Measurements from ENCODE around the gene KCNMA1. TPM values are rescaled to one million over a fixed set of nuclear protein-coding genes. Genes with fewer than 3 reads are reported as not detected.

Gene KCNMA1
- total RNA-seq, 1 donor from 2014 or later: 2.5 TPM

DNA sequence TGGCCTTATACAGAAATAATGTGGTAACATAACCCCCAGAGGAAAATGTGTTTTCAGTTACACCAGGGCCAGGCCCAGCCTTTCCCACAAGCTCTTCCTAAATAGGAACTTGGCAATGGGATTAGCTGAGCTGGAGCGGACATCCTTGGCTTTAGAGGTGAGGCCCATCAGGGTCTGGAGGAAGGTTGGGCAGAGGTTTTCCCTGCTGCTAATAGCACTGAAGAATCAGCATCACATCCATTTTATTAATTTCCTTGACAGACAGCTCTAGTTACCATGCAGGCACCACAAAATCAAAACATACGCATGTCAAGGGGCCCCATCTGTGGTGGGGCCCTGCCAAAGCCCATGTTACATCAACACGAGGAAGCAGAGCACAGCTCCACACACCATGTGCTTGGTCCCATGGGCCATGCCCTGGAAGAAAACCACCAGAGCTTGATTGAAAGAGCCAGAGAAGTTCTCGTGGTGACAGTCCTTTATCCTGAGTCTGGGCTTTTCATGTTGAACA is 566.6 kb downstream of the KCNMA1 start:
- DNase-seq: peak; percentile 83
- intact Hi-C loops (cut with micrococcal nuclease): no loop called here
- ATAC-seq: peak; percentile 88

DNA sequence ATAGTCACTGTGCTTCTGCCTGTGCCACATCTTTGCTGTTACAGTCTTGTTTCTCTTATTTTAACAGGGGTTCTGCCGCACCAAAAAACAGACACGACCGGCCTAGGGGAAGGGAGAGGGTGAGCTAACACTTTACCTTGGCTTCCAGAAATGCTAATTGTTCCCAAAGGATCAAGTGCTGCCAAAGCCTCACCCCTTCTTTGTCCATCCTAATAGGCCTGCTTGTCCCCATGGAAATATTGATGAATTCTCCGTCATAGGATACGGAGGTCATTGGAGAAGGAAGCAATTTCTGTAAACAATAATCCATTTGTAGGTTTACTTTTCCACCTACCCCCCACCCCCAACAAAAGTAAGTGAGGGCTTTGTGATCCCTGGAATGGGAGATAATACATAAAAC is 567.3 kb downstream of the KCNMA1 start:
- DNase-seq: no peak
- intact Hi-C loops (cut with micrococcal nuclease): no loop called here
- ATAC-seq: peak; percentile 27

DNA sequence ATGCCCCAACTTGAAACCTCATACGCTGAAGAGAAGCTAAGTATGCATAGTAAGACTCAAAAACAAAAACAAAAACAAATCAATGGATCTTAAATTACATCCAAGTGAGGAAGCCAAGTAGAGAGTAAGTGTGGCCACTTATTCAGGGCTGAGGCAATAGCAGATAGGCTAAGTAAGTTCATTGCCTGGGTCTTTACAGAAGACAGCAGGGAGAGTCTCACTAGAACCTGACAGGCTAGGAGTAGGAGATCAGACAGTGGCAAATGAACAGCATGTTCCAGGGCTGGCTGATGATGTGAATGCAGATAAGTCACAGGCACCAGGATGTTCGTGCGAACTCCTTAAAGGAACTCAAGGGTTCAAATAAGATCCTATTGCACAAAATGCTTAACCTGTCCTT is 568.6 kb downstream of the KCNMA1 start:
- intact Hi-C loops (cut with micrococcal nuclease): no loop called here
- DNase-seq (no peak), ATAC-seq (no peak)

DNA sequence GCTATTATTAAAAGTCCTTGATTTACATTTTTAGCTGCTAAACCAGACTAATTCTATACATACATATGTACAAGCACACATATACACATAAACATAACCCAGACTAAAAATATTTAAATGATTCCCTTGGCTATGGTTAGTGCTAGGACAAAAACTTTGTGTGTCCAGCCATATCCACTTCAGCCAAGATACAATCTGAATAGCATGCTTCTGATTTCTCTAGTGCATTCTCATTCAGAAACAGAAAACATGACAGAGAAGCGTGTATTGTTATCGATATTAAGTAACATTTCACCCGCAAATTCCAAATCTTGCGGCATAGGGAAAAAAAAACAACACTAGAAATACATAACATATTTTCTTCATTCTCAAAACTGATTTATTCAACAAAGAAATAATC is 569.3 kb downstream of the KCNMA1 start:
- no peak for ATAC-seq

DNA sequence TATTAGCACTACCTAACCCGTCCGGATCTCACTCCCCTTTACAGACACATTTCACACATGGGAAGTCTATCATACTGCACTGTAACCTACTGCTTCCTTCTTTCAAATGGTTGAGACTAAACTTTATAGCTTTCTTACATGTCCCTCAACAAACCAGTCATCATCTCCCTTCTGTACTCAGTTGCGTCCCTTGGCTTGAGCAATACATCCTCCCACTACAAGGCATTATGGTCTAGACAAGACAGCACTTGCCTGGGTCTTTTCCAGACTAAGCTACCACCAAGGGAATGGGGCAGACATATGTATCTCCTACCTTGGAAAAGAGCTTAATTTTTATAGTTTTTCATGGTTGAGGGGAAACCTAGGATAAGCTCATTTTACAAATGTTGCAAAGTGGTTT is 575.2 kb downstream of the KCNMA1 start:
- intact Hi-C loops (cut with micrococcal nuclease): no loop called here

More for the DNA sequence above, 569.3 kb downstream of the KCNMA1 start:
- intact Hi-C loops (cut with micrococcal nuclease): no loop called here
- no peak for DNase-seq

DNA sequence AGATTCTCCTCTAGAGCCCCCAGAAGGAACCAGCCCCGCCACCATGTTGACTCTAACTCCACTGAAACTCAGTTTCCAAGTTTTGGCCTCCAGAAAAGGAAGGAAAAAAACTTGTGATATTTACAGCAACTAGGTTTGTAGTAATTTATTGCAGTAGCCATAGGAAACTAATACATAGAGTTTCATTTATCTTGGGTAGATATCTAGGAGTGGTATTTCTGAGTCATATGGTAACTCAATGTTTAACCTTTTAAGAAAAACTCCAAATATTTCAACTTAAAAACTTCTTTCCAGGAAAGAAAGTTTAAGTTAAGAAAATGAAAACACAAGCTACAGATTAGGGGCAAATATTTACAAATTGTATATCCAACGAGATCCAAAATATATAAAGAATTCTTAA is 576.7 kb downstream of the KCNMA1 start:
- no peak for ATAC-seq
- intact Hi-C loops (cut with micrococcal nuclease): no loop called here
- no peak for DNase-seq

More for the DNA sequence above, 575.2 kb downstream of the KCNMA1 start:
- DNase-seq: no peak
- ATAC-seq: no peak

DNA sequence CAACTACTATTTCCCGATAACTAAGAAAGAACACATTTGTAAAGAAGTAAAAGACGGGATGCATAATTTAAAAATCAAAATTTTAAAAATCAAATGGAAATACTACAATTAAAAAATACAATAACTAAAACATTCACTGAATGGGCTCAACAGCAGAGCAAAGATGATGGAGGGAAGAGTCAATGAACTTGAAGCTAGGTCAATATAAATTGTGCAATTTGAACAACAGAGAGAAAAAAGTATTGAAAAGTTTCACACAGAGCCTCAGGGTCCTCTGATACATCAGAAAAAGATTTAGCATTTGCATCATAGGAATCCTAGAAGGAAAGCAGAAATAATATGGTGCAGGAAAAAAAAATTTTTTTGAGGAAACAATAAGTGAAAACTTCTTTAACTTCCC is 581.0 kb downstream of the KCNMA1 start:
- intact Hi-C loops (cut with micrococcal nuclease): no loop called here
- no peak for DNase-seq
- ATAC-seq: no peak

DNA sequence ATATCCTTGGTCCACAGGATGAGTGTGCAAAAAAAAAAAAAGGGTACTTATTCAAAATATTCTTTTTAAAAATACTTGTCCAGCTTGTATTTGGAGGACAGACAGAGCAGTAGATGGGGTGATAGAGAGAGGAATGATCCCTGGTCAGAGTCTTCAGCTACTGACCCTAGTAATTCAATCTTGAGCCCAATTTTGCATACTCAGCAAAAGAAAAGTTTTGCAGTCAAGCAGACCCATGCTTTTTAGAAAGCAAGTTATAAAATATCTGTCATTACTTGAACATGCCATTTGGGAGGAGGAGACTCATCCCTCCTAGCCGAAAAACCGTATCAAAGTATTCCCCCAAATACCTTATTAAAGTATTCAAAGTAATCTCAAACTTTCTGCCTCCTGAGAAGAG is 585.0 kb downstream of the KCNMA1 start:
- ATAC-seq (no peak), DNase-seq (no peak)
- intact Hi-C loops (cut with micrococcal nuclease): no loop called here

DNA sequence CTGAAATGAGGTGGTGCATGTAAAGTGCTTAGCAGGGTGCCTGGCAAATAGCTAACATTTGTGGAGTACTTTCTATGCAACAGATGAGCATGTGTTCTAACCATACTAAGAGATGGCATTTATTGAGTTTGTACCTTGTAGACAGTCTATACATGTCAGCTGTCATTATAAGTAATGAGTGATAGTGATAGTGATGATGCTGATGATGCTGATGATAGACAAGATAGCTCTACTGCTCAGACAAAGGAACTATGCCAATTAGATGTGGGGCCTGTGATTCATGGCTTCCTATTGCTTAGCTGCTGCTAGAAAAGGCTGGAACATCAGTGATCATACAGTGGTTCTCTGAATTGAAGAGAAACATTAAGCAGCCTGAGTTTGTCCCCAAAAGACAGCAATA is 585.8 kb downstream of the KCNMA1 start:
- no peak for DNase-seq
- ATAC-seq: no peak
- intact Hi-C loops (cut with micrococcal nuclease): no loop called here

DNA sequence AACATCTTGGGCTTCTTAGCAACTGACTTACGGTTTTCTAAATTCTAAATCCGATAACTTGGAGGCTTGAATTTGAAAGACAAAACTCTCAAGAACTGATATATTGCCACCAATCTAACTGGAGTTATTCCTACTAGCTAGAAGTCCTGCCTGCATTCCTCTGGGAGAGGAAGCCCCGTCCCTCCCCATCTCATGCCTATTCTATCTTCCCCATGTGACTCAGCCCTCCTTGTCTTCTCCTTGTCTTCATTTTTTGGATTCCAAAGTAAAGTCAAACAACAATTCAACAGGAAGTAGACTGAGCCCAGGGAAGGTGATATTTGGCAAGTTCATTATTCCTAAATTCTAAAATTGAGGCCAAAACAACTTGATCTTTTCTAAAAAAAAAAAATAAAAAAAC is 587.7 kb downstream of the KCNMA1 start:
- intact Hi-C loops (cut with micrococcal nuclease): no loop called here
- no peak for DNase-seq
- ATAC-seq: no peak

DNA sequence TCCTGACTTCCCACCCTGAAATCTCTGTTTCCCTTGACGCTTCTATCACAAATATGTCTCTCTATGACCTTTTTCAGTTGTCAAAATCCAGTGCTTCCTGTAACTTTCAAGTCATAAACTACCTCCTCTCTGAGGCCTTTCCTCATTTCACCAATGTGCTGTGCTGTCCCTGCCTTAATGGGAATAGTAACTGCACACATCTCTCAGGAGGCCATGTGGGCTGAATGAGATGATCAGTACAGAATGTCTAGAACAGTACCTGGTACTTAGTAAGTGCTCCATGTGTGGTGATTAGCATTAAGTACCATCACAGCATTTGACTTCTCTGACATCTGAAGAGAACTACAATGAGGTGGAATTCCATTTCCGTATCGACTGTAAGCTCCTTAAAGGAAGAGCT is 588.5 kb downstream of the KCNMA1 start:
- intact Hi-C loops (cut with micrococcal nuclease): no loop called here
- no peak for DNase-seq
- no peak for ATAC-seq

DNA sequence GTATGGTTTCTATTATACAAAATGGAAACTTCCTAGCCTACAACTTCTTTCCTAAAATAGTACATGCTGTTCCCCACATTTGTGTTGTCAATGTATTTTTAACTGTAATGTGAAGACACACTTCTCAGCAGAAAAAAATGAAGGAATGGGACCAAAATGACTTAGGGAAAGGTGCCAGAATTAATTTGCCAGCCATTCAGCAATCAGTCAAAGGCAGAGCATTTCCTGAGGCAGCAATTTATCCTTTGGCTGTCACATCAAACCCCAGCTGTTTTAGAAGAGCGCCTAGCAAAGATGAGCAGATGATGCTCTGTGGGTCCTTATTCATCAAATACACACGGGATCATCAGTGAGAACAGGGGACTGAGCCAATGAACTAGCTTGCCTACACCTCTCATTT is 592.5 kb downstream of the KCNMA1 start:
- intact Hi-C loops (cut with micrococcal nuclease): no loop called here
- ATAC-seq (no peak), DNase-seq (no peak)

DNA sequence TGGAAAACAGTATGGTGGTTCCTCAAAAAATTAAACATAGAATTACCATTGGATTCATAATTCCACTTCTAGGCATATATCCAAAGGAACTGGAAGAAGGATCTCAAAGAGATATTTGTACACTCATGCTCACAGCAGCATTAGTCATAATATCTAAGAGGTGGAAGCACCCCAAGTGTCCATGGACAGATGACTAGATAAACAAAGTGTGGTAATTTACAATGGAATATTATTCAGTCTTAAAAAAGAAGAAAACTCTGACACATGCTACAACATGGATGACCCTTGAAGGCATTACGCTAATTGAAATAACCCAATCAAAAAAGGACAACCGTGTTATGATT is 594.2 kb downstream of the KCNMA1 start:
- no peak for DNase-seq
- ATAC-seq: no peak
- intact Hi-C loops (cut with micrococcal nuclease): no loop called here

DNA sequence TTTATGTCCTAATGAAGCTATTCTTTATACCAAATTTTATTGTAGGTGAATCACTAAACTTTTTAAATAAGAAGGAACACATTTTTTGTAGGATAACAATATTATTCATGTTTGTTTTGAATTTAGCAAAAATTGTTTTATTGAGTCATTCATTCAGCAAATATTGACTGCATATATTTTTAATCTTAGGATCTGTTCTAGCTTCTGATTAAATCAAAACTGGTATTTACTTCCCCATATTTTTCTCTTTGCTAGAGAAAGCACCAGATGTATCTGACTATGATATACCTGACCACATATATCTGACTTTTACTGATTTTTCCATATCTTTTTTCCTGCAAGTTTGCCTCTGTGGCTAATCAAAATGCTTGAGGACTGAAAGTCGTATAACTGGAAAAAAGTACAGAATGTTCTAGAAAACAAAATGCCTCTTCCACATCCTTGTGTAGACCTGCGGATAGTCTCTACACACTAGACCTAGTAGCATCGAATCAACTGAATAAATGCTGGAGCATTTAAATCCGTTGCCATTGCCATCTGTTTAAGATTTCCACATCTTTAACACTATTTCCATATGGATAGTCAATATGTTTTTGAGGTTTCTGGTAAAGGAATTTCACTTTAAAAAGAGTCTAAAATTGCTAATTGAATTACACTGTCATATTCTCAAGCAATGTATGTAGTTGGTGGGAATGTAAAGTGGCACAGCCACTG is 594.7 kb downstream of the KCNMA1 start:
- intact Hi-C loops (cut with micrococcal nuclease): no loop called here
- DNase-seq (no peak), ATAC-seq (no peak)

DNA sequence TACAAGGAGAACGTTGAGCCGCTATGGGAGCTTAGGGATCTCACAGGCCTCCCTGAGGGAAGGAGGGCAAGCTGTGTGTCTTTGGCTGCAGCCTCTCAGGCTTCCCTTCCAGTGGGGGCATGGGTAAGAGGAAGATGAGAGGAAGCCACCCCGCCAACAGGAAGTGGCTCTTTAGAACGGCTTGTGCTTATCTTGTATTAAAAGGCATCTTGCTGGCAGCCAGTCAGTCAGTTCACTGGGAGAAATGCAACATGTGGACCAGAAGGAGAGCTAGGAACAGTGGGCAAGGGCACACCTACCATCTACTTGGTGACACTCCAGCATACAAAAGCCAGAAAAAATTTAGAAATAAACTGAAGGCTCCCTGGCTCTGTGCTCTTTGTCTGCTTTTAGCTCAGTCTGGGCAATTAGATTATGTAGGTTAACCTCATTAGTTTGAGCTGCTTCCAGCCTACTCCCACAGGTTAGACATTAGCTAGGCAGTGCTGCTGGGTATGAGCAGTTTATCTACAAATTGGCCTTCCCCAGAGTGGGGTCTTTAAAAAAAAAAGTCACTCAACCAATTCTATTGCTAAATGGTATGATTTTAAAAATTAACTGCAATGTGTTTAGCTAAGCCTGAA is 595.9 kb downstream of the KCNMA1 start:
- DNase-seq (no peak), ATAC-seq (no peak)
- intact Hi-C loops (cut with micrococcal nuclease): no loop called here

DNA sequence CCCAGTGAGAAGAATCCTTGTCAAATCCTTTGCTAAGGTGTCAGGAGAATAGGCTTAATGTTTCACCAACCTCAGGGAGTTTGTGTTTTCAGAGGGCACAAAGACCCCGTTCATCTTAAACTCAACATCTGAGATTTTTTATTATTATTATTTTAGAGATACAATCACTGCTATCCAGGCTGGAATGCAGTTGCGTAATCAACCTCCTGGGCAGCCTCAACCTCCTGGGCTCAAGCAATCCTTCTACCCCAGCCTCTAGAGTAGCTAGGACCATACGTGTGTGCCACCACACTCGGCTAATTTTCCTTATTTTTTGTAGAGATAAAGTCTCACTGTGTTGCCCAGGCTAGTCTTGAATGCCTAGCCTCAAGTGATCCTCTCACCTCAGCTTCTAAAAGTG is 599.2 kb downstream of the KCNMA1 start:
- no peak for ATAC-seq
- intact Hi-C loops (cut with micrococcal nuclease): no loop called here
- DNase-seq: no peak

DNA sequence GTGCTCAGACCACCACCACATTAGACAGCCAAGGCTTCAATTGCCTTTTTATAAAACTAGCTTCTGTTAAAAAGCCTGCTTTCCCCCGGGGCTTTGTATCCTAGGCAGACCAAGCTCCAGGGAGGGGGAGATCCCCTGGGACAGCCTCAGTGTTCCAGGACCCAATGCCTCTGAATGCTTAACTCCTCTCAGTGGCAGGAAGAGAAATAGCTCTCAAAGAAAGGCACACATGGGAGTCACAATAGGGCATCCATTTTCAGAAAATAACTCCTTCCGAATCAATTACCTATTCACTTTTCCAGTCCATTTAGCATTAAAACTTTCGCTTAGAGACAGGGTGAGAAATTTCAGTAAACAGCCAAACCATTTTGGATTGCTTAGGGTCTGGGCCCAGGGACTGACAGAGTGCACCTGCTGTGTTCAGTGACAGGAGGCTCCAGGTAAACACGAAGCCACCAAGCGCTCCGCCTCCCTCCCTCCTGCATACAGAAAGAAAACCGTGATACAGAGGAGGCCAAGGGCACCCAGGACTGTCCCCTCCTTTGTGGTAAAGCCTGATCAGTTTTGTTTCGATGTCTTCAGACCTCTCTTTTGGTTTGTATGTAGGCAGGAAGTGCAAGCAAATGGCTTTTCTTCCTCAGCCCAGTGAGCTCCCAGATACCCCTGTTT is 599.7 kb downstream of the KCNMA1 start:
- ATAC-seq: no peak
- no peak for DNase-seq
- intact Hi-C loops (cut with micrococcal nuclease): no loop called here

DNA sequence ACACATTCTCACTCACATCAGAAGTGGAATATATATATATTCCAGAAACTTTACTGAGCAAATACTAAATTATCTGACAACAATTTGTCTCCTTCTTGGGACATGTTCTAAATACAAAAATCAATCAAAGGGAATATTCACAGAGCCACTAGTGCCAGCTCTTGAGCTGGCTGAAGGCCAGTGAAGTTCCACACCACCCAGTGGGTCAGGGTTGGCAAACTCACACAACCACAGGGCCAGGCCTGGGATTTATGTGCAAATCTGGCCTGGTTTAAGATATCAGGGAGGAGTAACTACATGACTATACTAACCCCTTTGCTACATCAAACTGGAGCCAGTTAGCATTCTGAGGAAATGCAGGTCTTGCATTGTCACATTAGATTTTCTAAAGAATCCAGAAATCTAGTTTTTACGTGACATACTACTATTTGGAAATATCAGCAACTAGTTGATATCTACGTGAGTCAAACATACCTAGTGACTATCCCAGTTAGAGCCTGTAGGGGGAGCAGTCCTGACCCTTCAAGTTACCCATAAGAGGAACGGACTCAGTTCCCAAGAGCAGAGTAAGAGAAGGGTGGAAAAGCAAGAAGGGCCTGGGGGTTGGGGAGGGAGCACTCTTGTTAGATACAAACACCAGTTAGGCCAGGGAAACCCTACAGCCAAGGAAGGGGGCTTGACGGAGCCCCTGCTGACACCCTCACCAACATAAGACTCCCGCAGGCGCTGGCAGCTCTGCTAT is 600.4 kb downstream of the KCNMA1 start:
- DNase-seq (no peak), ATAC-seq (no peak)
- intact Hi-C loops (cut with micrococcal nuclease): no loop called here

DNA sequence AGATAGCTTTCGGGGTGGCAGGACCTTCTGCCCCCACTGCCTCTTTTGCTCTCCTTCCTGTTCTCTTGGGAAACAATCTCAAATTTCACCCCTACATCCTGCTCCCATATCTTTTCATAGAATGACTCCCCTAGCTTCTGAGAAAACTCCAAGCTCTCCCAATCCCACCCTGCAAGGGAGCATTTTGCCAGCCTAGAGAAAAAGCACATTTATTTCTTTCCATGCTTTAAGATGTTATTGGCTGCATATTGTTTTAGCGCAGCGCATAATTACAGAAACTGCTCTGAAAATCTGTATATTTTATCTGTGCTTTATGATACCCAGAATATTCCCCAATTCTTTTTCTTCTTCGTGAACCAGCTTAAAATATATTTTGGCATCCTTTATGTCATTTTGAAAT is 601.3 kb downstream of the KCNMA1 start:
- no peak for DNase-seq
- no peak for ATAC-seq
- intact Hi-C loops (cut with micrococcal nuclease): no loop called here

DNA sequence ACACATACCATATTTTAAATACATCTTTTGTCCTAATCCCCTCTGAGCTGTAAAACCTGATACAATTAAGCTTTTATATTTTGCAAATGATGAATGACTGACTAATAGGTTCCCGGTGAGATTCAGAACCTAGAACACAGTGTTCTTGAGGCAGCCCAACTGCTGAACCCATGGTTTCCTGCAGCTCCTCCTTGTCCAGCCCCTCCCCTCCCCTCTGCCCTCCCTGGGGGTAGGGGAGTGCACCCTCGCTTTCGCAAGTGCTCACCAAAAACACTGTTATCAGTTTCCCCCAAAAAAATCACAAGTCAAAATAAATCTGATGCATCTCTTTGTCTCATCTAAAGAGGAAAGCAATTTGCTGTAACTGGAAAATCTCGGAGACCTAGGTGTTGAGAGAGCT is 602.8 kb downstream of the KCNMA1 start:
- DNase-seq: no peak
- intact Hi-C loops (cut with micrococcal nuclease): no loop called here
- ATAC-seq: no peak
